Testis (tissue), 3 donors: Measurements from ENCODE around the gene GIGYF1. TPM values are rescaled to one million over a fixed set of nuclear protein-coding genes. Genes with fewer than 3 reads are reported as not detected.

Experiments used
- DNase-seq: peaks from one replicate; pipeline ENCODE4 v3.0.0-alpha.2; 2019
- H3K27ac ChIP-seq, 2 donors: fragments of 200-600 bp; sonication (generic); one replicate each; pipeline ENCODE4 v1.5.1; 2019
- H3K27me3 ChIP-seq: fragments of 200-600 bp; sonication (generic); one replicate; pipeline ENCODE4 v1.5.1; 2019
- H3K36me3 ChIP-seq: fragments of 200-600 bp; sonication (generic); one replicate; pipeline ENCODE4 v1.5.1; 2017; ENCODE audit warnings: low read depth; ENCODE audit errors: missing control alignments
- H3K4me1 ChIP-seq: fragments of 200-600 bp; sonication (generic); one replicate; pipeline ENCODE4 v1.5.1; 2019
- H3K4me3 ChIP-seq, 2 donors: fragments of 200-600 bp; sonication (generic); one replicate each; pipeline ENCODE4 v1.5.1; 2017 to 2019
- H3K9me3 ChIP-seq: fragments of 200-600 bp; sonication (generic); one replicate; pipeline ENCODE4 v1.5.1; 2017
- POLR2A ChIP-seq: fragments of 450-650 bp; IDR thresholded peaks from one replicate; pipeline ENCODE4 v1.6.1; 2017; ENCODE audit warnings: antibody characterized with exemption, mild to moderate bottlenecking, moderate library complexity
- WGBS, 2 donors: methylation state at CpG; one replicate each; pipeline ENCODE4 v1.1.5; 2018; 5-methylcytosine and 5-hydroxymethylcytosine counted together
- intact Hi-C: fragments of 100-400 bp; cut with DNase I; formaldehyde crosslinking; loops from one replicate; pipeline ENCODE4 v1.15.1; 2023; ENCODE audit warnings: low total_unique reads
- polyA plus RNA-seq: library from polyadenylated mRNA; stranded (reverse); fragments of 350-450 nt; fragmentation: Illumina TruSeq; extraction: RNeasy Lipid Tissue Mini Kit (QIAGEN cat#74804); gene quantifications from one replicate; pipeline ENCODE4 v1.2.3, GENCODE V29; 2014; ENCODE audit warnings: low read depth, low replicate concordance; ENCODE audit not compliant: insufficient read depth
- total RNA-seq, 2 donors: library from RNA; depleted of rRNA; stranded (reverse); fragments of >200 nt; gene quantifications; one replicate each; pipeline ENCODE4 v1.2.3, GENCODE V29; 2016
- TF ChIP-seq, protein P1 (sequence below), 3 experiments: fragments of 450-650 bp in 2 of 3; fragments of 200-600 bp in 1 of 3; sonication (generic) in 1 of 3; IDR thresholded peaks; one replicate each; pipeline ENCODE4 v1.5.1; 2016 to 2019; ENCODE audit warnings: antibody characterized with exemption in 3 of 3, mild to moderate bottlenecking in 2 of 3, moderate library complexity in 1 of 3

Gene GIGYF1
- total and polyA plus RNA-seq, 3 donors from 2014 or later: 40.5 to 106 (median 105) TPM

GRCh38 chr7:100688326-100688860, 5.7 kb downstream of the GIGYF1 start:
- H3K27ac ChIP-seq: peak overlapping the region; percentile 27 to 59

GRCh38 chr7:100687751-100688300, 6.2 kb downstream of the GIGYF1 start:
- no peak for DNase-seq
- no peak overlapping the region for H3K4me3 ChIP-seq
- H3K4me1 ChIP-seq: peaks cover 48% of the 10 kb centered on the region
- no peaks in the 10 kb centered on the region for H3K36me3 ChIP-seq
- intact Hi-C loops: no loop called here
- no peaks in the 10 kb centered on the region for H3K9me3 ChIP-seq
- peak overlapping the region; percentile 27 to 59 for H3K27ac ChIP-seq
- H3K27me3 ChIP-seq: no peaks in the 10 kb centered on the region
- WGBS, 2 donors: 57 to 65% methylated on average over 18 to 21 of the region's 25 CpGs
- TF ChIP-seq POLR2A: no peak
- TF ChIP-seq, protein P1, sequence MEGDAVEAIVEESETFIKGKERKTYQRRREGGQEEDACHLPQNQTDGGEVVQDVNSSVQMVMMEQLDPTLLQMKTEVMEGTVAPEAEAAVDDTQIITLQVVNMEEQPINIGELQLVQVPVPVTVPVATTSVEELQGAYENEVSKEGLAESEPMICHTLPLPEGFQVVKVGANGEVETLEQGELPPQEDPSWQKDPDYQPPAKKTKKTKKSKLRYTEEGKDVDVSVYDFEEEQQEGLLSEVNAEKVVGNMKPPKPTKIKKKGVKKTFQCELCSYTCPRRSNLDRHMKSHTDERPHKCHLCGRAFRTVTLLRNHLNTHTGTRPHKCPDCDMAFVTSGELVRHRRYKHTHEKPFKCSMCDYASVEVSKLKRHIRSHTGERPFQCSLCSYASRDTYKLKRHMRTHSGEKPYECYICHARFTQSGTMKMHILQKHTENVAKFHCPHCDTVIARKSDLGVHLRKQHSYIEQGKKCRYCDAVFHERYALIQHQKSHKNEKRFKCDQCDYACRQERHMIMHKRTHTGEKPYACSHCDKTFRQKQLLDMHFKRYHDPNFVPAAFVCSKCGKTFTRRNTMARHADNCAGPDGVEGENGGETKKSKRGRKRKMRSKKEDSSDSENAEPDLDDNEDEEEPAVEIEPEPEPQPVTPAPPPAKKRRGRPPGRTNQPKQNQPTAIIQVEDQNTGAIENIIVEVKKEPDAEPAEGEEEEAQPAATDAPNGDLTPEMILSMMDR (IDR thresholded peaks at IDR 0.05): no peak

More at GRCh38 chr7:100688326-100688860, 5.7 kb downstream of the GIGYF1 start:
- Histone ChIP-seq H3K9me3 (no peaks in the 10 kb centered on the region), H3K4me3 (no peak overlapping the region), H3K27me3 (no peaks in the 10 kb centered on the region), H3K36me3 (no peaks in the 10 kb centered on the region), H3K4me1 (peaks cover 51% of the 10 kb centered on the region)
- intact Hi-C loops: no loop called here
- no peak for TF ChIP-seq POLR2A
- TF ChIP-seq, protein P1 (IDR thresholded peaks at IDR 0.05): no peak
- no peak for DNase-seq
- 68 to 79% methylated on average over 13 to 16 of the region's 16 CpGs for WGBS, 2 donors

DNA sequence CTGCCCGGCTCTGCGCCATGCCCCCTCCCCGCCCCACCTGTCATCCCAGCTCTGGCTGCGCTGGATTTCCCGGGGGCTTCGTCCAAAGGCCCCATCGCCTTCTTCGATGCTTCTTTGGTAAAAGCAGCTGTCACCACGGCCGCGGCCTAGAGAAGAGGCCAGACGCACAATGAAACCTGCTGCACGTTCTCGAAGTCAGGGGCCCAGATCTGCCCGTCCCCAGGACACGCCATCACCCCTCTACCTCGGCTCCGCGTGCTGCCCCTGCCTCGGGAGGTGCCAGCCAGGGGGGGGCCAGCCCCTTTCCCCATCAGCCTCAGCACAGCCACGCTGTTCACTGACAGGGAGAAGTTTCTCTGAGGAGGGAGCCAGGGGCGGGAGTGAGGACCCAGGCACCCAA, 6.8 kb downstream of the GIGYF1 start:
- Histone ChIP-seq H3K36me3 (no peaks in the 10 kb centered on the region), H3K4me3 (no peak overlapping the region), H3K27ac (peak overlapping the region in 1 of 2 donors; percentile 59), H3K9me3 (no peaks in the 10 kb centered on the region), H3K27me3 (no peaks in the 10 kb centered on the region), H3K4me1 (peaks cover 42% of the 10 kb centered on the region)
- TF ChIP-seq, protein P1 (IDR thresholded peaks at IDR 0.05): no peak
- WGBS, 2 donors: 89 to 92% methylated on average over 7 to 22 of the region's 22 CpGs
- DNase-seq: no peak
- intact Hi-C loops: no loop called here

DNA sequence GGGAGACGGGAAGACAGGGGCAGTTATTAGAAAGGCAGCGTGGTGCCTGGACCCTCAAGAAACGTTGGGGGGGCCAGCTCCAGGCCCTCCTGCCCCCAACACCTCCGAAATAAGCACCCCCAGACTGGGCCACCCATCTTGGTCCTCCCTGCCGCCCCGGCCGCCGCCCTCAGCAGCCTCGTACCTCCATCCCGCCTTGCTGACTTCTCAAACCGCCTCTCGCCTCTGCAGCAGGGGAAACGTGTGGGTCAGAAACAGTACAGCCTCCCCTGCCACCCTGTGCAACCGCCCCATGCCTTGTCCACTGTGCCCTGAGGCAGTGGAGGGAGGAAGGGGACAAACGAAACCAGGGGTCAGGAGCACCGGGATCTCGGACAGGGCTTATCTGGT, 7.2 kb downstream of the GIGYF1 start:
- H3K36me3 ChIP-seq: no peaks in the 10 kb centered on the region
- no peak overlapping the region for H3K4me3 ChIP-seq
- TF ChIP-seq, protein P1 (IDR thresholded peaks at IDR 0.05): no peak
- no peak overlapping the region for H3K27ac ChIP-seq
- H3K27me3 ChIP-seq: no peaks in the 10 kb centered on the region
- DNase-seq: no peak
- H3K4me1 ChIP-seq: peaks cover 37% of the 10 kb centered on the region
- intact Hi-C loops: no loop called here
- WGBS, 2 donors: 77 to 85% methylated on average over 9 to 17 of the region's 17 CpGs
- H3K9me3 ChIP-seq: no peaks in the 10 kb centered on the region
